Measurements from ENCODE around the gene TRABD2B. TPM values are rescaled to one million over a fixed set of nuclear protein-coding genes. Genes with fewer than 3 reads are reported as not detected.

Gene TRABD2B
- total RNA-seq, 1 experiment from 2014 or later, result 10.3 TPM

GRCh38 chr1:47781171-47781959 is 215.8 kb downstream of the TRABD2B start:
- H3K27me3 Mint-ChIP-seq (ENCODE audit: low read depth), result no peaks in the 10 kb centered on the region; the same call in 1 of the 2 replicates
- CTCF ChIA-PET, result interaction anchor here (0.7 kb wide), 1 partner anchor 17 kb away, joined by 3 read pairs; no protein-coding TSS in a partner anchor

GRCh38 chr1:47780469-47780995 is 216.7 kb downstream of the TRABD2B start:
- H3K27me3 Mint-ChIP-seq (ENCODE audit: low read depth), result no peaks in the 10 kb centered on the region
- H3K27ac Mint-ChIP-seq, result 0 out of 2 replicates have a peak overlapping the region, but pooled peaks have one; percentile 4
- peaks cover 15% of the 10 kb centered on the region for H3K4me1 Mint-ChIP-seq
- POLR2A ChIA-PET, result no interaction called here
- DNase-seq (ENCODE audit: low spot score) (no peak), ATAC-seq (peak; percentile 10; the same call in 1 of the 2 replicates)
- TF ChIP-seq ZNF416 (CRISPR knock-in tag; IDR thresholded peaks at IDR 0.05) (no peak), FOXP1 (CRISPR knock-in tag; IDR thresholded peaks at IDR 0.05; ENCODE audit: borderline replicate concordance) (no peak), USF2 (CRISPR knock-in tag; IDR thresholded peaks at IDR 0.05) (no peak), E2F4 (CRISPR knock-in tag; IDR thresholded peaks at IDR 0.05; ENCODE audit: borderline replicate concordance, low read depth) (no peak), ARID4B (CRISPR knock-in tag; IDR thresholded peaks at IDR 0.05; ENCODE audit: borderline replicate concordance) (no peak), CDX4 (CRISPR knock-in tag; IDR thresholded peaks at IDR 0.05; ENCODE audit: borderline replicate concordance) (no peak), ESRRA (CRISPR knock-in tag; IDR thresholded peaks at IDR 0.05; ENCODE audit: borderline replicate concordance) (no peak), ZNF396 (CRISPR knock-in tag; IDR thresholded peaks at IDR 0.05; ENCODE audit: borderline replicate concordance) (no peak), ZNF232 (CRISPR knock-in tag; IDR thresholded peaks at IDR 0.05) (no peak), GTF2I (CRISPR knock-in tag; conservative IDR thresholded peaks at IDR 0.05) (no peak), GABPB1 (CRISPR knock-in tag; IDR thresholded peaks at IDR 0.05) (no peak), ZNF532 (CRISPR knock-in tag; IDR thresholded peaks at IDR 0.05; ENCODE audit: borderline replicate concordance) (no peak), CBFB (CRISPR knock-in tag; IDR thresholded peaks at IDR 0.05; ENCODE audit: low read depth) (no peak)
- H3K36me3 Mint-ChIP-seq, result no peaks in the 10 kb centered on the region
- H3K4me3 Mint-ChIP-seq, result no peak overlapping the region
- no peaks in the 10 kb centered on the region for H3K9me3 Mint-ChIP-seq
- CTCF ChIA-PET, result interaction anchor here (0.7 kb wide), 1 partner anchor 17 kb away, joined by 3 read pairs; no protein-coding TSS in a partner anchor

More at GRCh38 chr1:47781171-47781959, 215.8 kb downstream of the TRABD2B start:
- Mint-ChIP-seq H3K4me1 (peaks cover 9% of the 10 kb centered on the region), H3K36me3 (no peaks in the 10 kb centered on the region), H3K9me3 (no peaks in the 10 kb centered on the region), H3K4me3 (no peak overlapping the region), H3K27ac (no peak overlapping the region)
- DNase-seq (ENCODE audit: low spot score) (no peak), ATAC-seq (no peak)
- TF ChIP-seq FOXK1 (CRISPR knock-in tag; IDR thresholded peaks at IDR 0.05) (no peak), ZNF281 (CRISPR knock-in tag; IDR thresholded peaks at IDR 0.05) (no peak)
- POLR2A ChIA-PET, result no interaction called here

All from WTC11 (cell line).